ENCODE measurements around the gene CABP1.
"Not testable (repeated sequence)": the region's sequence is repeated elsewhere in the genome, so short reads cannot be mapped to it uniquely, and the experiment has no call there.

The CABP1 gene

GRCh38 chr12:120668091-120668867, 27.9 kb downstream of the CABP1 start:
- no peak for DNase-seq (ENCODE audit: low spot score)

DNA sequence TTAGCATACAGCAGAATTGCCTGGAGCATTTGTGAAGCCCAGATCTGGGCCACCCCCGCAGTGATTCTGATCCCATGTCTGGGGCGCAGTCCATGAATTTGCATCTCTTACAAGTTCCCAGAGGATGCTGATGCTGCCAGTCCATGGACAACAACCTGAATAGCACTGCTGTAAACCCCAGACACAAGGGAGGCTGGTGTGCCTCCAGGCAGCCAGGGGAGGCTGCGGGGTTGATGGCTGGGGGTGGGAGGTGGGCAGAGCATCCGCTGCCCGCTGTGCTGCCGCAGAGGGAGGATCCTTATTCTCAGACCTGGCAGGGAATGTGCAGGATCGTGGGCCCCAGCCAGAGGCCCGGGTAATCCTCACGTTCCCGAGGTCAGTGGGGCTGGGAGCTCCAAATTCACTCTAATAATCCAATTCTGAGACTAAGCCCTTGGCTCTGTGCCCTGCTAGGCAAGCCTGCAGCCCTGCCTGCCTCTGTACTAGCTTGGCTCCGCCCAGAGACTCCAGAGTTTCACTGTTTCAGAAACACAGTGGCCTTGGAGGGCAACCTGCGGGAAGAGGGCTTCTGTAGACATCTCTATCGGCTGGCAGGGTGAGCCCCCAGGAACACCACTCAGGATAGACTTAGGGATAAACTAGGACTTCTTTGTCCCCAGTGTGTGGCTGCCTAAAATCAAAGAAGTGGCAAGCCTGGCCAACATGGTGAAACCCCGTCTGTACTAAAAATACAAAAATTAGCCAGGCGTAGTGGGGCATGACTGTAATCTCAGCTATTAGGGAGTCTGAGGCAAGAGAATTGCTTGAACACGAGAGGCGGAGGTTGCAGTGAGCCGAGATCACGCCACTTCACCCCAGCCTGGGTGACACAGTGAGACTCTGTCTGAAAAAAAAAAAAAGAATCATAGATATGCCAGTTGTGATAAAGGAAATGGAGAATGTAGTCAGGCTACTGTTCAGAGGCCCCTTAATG, 28.7 kb downstream of the CABP1 start:
- DNase-seq (ENCODE audit: low spot score): no peak

- not testable (repeated sequence) for DNase-seq (ENCODE audit: low spot score)
These were observed 29.8 kb downstream of the CABP1 start for GRCh38 chr12:120670237-120670636.

GRCh38 chr12:120670667-120671066, 30.2 kb downstream of the CABP1 start:
- no peak for DNase-seq (ENCODE audit: low spot score)

DNA sequence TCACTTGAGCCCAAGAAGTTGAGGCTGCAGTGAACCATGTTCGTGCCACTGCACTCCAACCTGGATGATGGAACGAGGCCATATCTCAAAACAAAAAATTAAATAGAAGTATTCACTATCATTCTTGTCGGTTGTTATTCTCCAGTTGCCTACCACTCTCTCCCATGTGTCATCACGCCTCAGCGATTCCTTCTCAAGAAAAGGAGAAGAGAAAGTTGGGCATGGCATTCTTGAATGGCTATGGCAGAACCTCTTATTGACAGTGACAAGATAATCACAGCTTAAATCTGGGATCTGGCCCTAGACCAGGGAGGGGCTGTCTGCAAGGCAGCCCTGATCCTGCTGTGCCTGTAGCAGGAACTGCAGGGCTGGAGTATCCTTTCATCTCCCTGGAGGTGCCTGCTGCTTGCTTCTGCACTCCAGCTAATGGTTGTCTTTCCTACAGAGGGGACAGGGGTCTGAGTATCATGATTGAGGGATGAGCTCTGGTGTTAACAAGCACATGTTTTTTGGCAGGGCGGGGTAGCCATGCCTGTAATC, 33.7 kb downstream of the CABP1 start:
- no peak for DNase-seq (ENCODE audit: low spot score)

GRCh38 chr12:120677765-120678473, 37.5 kb downstream of the CABP1 start:
- no peak for DNase-seq (ENCODE audit: low spot score)

GRCh38 chr12:120678572-120678971, 38.1 kb downstream of the CABP1 start:
- peak; percentile 36 for DNase-seq (ENCODE audit: low spot score)

GRCh38 chr12:120680165-120680738, 39.8 kb downstream of the CABP1 start:
- no peak for DNase-seq (ENCODE audit: low spot score)

- peak; percentile 38 for DNase-seq (ENCODE audit: low spot score)
These were observed 44.1 kb downstream of the CABP1 start for GRCh38 chr12:120684523-120684932.

GRCh38 chr12:120685522-120685921, 45.1 kb downstream of the CABP1 start:
- no peak for DNase-seq (ENCODE audit: low spot score)

GRCh38 chr12:120686151-120686689, 45.8 kb downstream of the CABP1 start:
- DNase-seq (ENCODE audit: low spot score): peak; percentile 98

- DNase-seq (ENCODE audit: low spot score): peak; percentile 97
These were observed 46.5 kb downstream of the CABP1 start, which contains the start of gene MLEC for GRCh38 chr12:120686690-120687577. TSS of gene MLEC (plus strand) at chr12:120687149. CDS start at chr12:120687297, 148 bp downstream.

DNA sequence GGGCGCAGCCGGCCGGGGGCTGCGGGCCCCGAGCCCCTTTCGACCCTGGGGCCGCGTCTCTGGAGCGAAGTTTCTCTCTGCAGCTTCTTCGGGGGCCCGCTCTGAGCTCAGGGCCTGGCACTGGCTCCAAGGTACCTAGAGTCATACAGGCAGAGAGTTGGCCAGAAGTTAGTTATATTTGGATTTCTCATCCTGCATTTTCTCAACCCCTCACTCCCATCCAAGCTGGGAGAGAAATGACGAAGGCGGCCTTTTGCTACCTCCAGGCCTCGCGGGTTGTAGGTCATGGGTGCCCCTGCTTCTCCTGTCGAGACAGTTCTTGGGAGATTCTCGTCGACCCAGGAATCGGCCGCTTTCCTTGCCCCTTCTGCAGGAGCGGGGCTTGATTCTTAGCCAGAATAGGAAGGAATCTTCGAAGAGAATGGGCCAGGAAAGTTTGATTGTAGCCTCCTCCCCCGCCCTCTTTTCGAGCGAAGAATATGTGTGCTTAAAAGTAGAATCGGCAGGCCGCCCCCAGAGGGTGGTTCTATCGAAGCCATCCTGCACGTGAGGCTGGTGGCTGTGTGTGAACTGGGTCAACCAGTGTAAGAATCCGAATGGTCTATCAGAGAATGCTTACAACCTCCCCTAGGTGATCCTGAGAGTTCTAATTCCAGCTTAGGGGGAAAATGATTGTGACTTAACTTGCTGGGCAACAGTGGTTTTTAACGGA, 47.3 kb downstream of the CABP1 start:
- DNase-seq (ENCODE audit: low spot score): peak; percentile 46

DNA sequence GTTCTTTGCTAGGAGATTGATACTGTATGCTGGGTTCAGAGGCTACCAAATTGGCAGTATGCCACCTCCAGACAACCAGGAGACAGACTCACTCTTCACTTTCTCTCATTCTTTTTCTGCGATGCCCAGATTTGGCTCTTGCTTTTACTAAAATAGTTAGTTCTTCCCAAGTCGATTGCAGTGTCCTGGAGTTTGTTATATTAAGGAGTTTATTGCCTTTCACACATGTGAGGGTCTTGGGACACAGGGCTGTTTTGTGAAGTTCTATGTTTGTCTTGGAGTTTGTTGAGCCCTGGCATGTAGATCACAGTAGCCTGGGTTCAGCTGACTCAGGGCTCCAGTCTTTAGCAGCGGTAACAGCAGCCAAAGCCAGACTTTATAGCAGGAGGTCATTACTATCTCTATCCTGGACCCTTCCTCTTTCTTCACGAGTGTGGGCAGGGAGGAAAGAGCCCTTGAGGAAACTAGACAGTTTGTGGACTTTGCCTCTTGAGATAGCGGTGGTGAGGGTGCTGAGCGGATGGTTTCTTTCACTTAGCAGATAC, 48.2 kb downstream of the CABP1 start:
- DNase-seq (ENCODE audit: low spot score): peak; percentile 59

DNA sequence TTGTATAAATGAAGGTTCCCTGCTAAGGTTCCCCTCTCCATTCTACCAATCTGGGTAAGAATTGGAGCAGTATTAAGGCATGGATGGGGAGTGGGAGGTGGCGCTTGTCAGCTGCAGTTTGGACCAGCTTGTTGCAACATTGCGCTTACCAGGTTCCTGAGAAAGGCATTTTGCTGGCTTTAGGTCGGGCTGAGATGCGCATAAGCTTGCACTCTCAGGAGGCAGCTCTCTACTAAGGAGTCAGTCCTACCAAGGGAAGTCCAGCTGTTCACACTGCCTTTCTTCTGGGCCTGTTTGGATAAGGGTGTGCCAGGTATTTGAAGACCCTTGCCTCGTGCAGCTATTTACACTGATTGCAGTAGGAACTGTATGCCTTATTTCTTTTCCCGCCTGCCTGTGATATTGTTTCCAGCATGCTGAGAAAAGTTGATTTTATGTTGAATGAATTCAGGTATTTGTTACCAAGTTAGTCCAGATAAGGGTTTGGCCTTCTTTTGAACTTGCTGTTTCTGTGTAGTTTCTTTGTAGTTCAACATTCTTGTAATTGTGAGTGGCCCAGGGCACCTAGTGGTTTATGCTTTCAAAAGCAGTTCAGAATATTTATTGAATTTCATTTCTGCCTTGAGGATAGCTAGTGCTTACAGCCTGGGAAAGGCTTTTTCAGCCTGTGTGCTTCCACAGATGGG, 49.1 kb downstream of the CABP1 start:
- no peak for DNase-seq (ENCODE audit: low spot score)

DNA sequence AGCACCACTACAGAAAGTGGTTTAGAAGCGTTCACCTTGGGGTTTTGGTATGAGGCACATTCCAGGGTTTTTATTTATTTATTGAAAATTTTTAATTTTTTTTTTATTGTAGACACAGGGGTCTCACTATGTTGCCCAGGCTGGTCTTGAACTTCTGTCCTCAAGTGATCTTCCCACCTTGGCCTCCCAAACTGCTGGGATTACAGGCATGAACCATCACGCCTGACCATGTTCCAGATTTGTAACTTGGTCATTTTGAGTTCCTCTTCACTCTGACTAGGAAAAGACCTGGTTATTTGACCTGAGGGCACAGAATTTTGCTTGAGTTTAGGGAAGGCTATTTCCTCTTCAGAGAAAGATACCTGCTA, 49.6 kb downstream of the CABP1 start:
- no peak for DNase-seq (ENCODE audit: low spot score)

DNA sequence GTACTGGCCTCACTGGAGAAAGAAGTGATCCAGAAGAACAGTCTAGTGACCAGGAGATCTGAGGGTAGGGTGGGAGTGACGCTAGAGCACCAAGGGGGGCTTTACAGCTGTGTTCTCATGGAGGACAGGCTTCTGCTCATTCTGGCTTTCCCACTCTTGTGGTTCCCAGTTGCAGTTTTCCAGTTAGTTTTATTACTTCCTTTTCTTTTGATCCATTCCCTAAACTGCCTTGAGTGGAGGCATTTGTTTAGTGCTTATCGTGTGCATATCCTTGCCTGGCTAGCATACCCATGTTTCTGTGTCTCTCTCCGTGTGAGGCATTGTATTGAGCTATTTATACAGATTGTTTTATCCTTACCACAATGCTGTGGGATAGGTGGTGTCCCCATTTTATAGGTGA, 50.6 kb downstream of the CABP1 start:
- no peak for DNase-seq (ENCODE audit: low spot score)

GRCh38 chr12:120692524-120693033, 52.2 kb downstream of the CABP1 start:
- DNase-seq (ENCODE audit: low spot score): no peak

Data from RKO (cell line).